ENCODE measurements around the gene OPN1MW3. TPM values are rescaled to one million over a fixed set of nuclear protein-coding genes. Genes with fewer than 3 reads are reported as not detected.

Gene OPN1MW3
- total RNA-seq, 1 experiment from 2014 or later: not detected

Other genes starting within 250 kb of the OPN1MW3 start
- 219 and 237 TPM in 2 replicates for gene IRAK1, start 237.7 kb upstream of the OPN1MW3 start, total RNA-seq (2014; rRNA removed; shearing (Covaris generic))
- 33.0 and 38.2 TPM in 2 replicates for gene MECP2, start 159.9 kb upstream of the OPN1MW3 start, total RNA-seq (2014; rRNA removed; shearing (Covaris generic))
- gene OPN1LW, start 113.3 kb upstream of the OPN1MW3 start, total RNA-seq (2014; rRNA removed; shearing (Covaris generic)): not detected in 2 replicates
- gene OPN1MW, start 75.0 kb upstream of the OPN1MW3 start, total RNA-seq (2014; rRNA removed; shearing (Covaris generic)): not detected in 2 replicates
- not detected in 2 replicates for gene OPN1MW2, start 37.8 kb upstream of the OPN1MW3 start, total RNA-seq (2014; rRNA removed; shearing (Covaris generic))
- not detected in 2 replicates for gene TEX28, start 37.5 kb downstream of the OPN1MW3 start, total RNA-seq (2014; rRNA removed; shearing (Covaris generic))
- gene TKTL1, start 38.2 kb downstream of the OPN1MW3 start, total RNA-seq (2014; rRNA removed; shearing (Covaris generic)): not detected in 2 replicates
- gene FLNA, start 117.1 kb downstream of the OPN1MW3 start, total RNA-seq (2014; rRNA removed; shearing (Covaris generic)): 901 and 1,031 TPM in 2 replicates
- gene EMD, start 121.7 kb downstream of the OPN1MW3 start, total RNA-seq (2014; rRNA removed; shearing (Covaris generic)): 85.8 and 98.2 TPM in 2 replicates
- gene RPL10, start 140.8 kb downstream of the OPN1MW3 start, total RNA-seq (2014; rRNA removed; shearing (Covaris generic)): 5,948 and 7,043 TPM in 2 replicates
- 45.8 and 48.9 TPM in 2 replicates for gene DNASE1L1, start 151.7 kb downstream of the OPN1MW3 start, total RNA-seq (2014; rRNA removed; shearing (Covaris generic))
- 43.7 and 53.6 TPM in 2 replicates for gene TAFAZZIN, start 154.0 kb downstream of the OPN1MW3 start, total RNA-seq (2014; rRNA removed; shearing (Covaris generic))
- 99.0 and 105 TPM in 2 replicates for gene ATP6AP1, start 171.1 kb downstream of the OPN1MW3 start, total RNA-seq (2014; rRNA removed; shearing (Covaris generic))
- gene GDI1, start 179.6 kb downstream of the OPN1MW3 start, total RNA-seq (2014; rRNA removed; shearing (Covaris generic)): 99.9 and 117 TPM in 2 replicates
- gene FAM50A, start 186.6 kb downstream of the OPN1MW3 start, total RNA-seq (2014; rRNA removed; shearing (Covaris generic)): 62.2 and 67.5 TPM in 2 replicates
- gene PLXNA3, start 200.7 kb downstream of the OPN1MW3 start, total RNA-seq (2014; rRNA removed; shearing (Covaris generic)): 6.5 and 7.1 TPM in 2 replicates
- gene LAGE3, start 221.7 kb downstream of the OPN1MW3 start, total RNA-seq (2014; rRNA removed; shearing (Covaris generic)): 35.4 and 45.5 TPM in 2 replicates
- gene UBL4A, start 229.0 kb downstream of the OPN1MW3 start, total RNA-seq (2014; rRNA removed; shearing (Covaris generic)): 93.2 and 97.7 TPM in 2 replicates
- 27.9 and 34.8 TPM in 2 replicates for gene SLC10A3, start 233.0 kb downstream of the OPN1MW3 start, total RNA-seq (2014; rRNA removed; shearing (Covaris generic))

All from NCI-H460 (cell line).